Astrocyte of the spinal cord (primary cell): Measurements from ENCODE around the gene OCSTAMP.

Source experiments
- DNase-seq: peaks from one replicate; pipeline ENCODE4 v3.0.0; 2011; ENCODE audit warnings: low read depth, low spot score
- H3K4me3 ChIP-seq: 2 replicates; pipeline ENCODE4 v1.5.1; 2011; ENCODE audit warnings: low read depth, mild to moderate bottlenecking, low read length, moderate library complexity
- CTCF ChIP-seq: IDR thresholded peaks from 2 replicates; pipeline ENCODE4 v1.5.1; 2012; ENCODE audit warnings: low read depth, mild to moderate bottlenecking, low read length, inconsistent platforms
- in situ Hi-C: cut with HindIII; loops from 2 replicates; pipeline ENCODE4 v1.10.0; 2017; ENCODE audit warnings: low sequenced_read_pairs

The OCSTAMP gene

GRCh38 chr20:46562373-46563169 is 12.1 kb upstream of the OCSTAMP start:
- TF ChIP-seq CTCF: peak; percentile 82
- H3K4me3 ChIP-seq: peak overlapping the region; percentile 12
- DNase-seq: peak; percentile 47
- in situ Hi-C loops: no loop called here

GRCh38 chr20:46562009-46562372 is 11.5 kb upstream of the OCSTAMP start:
- in situ Hi-C loops: no loop called here
- TF ChIP-seq CTCF: no peak
- no peak for DNase-seq
- no peak overlapping the region for H3K4me3 ChIP-seq

- H3K4me3 ChIP-seq: no peak overlapping the region
- TF ChIP-seq CTCF: no peak
- DNase-seq: no peak
- in situ Hi-C loops: no loop called here
These were observed 9.4 kb upstream of the OCSTAMP start for GRCh38 chr20:46559685-46560440.

- no peak overlapping the region for H3K4me3 ChIP-seq
- in situ Hi-C loops: no loop called here
- DNase-seq: no peak
- TF ChIP-seq CTCF: no peak
These were observed 8.5 kb upstream of the OCSTAMP start for GRCh38 chr20:46559001-46559400.

GRCh38 chr20:46558511-46558959 is 8.1 kb upstream of the OCSTAMP start:
- in situ Hi-C loops: no loop called here
- peak; percentile 69 for DNase-seq

More at GRCh38 chr20:46558511-46558959, 8.1 kb upstream of the OCSTAMP start:
- no peak overlapping the region for H3K4me3 ChIP-seq
- TF ChIP-seq CTCF: no peak
